WTC11 (cell line): Measurements from ENCODE around the gene HRAS.

Experiments used
- CTCF ChIP-seq: fragments of 200-600 bp; IDR thresholded peaks from 2 replicates; pipeline ENCODE4 v1.8.0; 2022; ENCODE audit warnings: antibody characterized with exemption
- JUN ChIP-seq: sonication (generic); formaldehyde crosslinking; IDR thresholded peaks from 2 replicates; pipeline ENCODE4 v1.8.0; 2023; ENCODE audit warnings: mild to moderate bottlenecking, missing genetic modification reagents
- NFE2L1 ChIP-seq: sonication (generic); formaldehyde crosslinking; IDR thresholded peaks from 2 replicates; pipeline ENCODE4 v1.8.1; 2023; ENCODE audit warnings: missing genetic modification reagents
- NR1H2 ChIP-seq: sonication (generic); formaldehyde crosslinking; IDR thresholded peaks from 2 replicates; pipeline ENCODE4 v1.9.0; 2021; ENCODE audit warnings: mild to moderate bottlenecking, moderate library complexity, missing genetic modification reagents
- RELA ChIP-seq: sonication (generic); formaldehyde crosslinking; IDR thresholded peaks from 2 replicates; pipeline ENCODE4 v1.8.1; 2022; ENCODE audit warnings: missing genetic modification reagents, mild to moderate bottlenecking, borderline replicate concordance
- USF1 ChIP-seq: sonication (generic); formaldehyde crosslinking; IDR thresholded peaks from 2 replicates; pipeline ENCODE4 v1.8.0; 2022; ENCODE audit warnings: mild to moderate bottlenecking, missing genetic modification reagents
- ZNF396 ChIP-seq: fragments of 250-450 bp; sonication (Bioruptor Pico); IDR thresholded peaks from 2 replicates; pipeline ENCODE4 v1.8.0; 2021; ENCODE audit warnings: mild to moderate bottlenecking, moderate library complexity, borderline replicate concordance

- TF ChIP-seq NR1H2 (CRISPR knock-in tag) (no peak), CTCF (no peak), ZNF396 (CRISPR knock-in tag) (no peak), JUN (CRISPR knock-in tag) (no peak), USF1 (CRISPR knock-in tag) (no peak), RELA (no peak), NFE2L1 (CRISPR knock-in tag) (no peak)
Observed at GRCh38 chr11:492427-493226, 42.7 kb downstream of the HRAS start.
